GM06990 (cell line): ENCODE measurements around the gene PRR13.

ENCODE experiments used
- DNase-seq: peaks from one replicate; pipeline ENCODE4 v3.0.0-alpha.2; 2011; ENCODE audit not compliant: insufficient read length; ENCODE audit errors: extremely low read depth
- H3K27me3 ChIP-seq: replicated peaks from 2 replicates; pipeline ENCODE4 v1.6.0; 2011; ENCODE audit warnings: low read length; ENCODE audit not compliant: control insufficient read depth, insufficient read depth
- H3K36me3 ChIP-seq: 2 replicates; pipeline ENCODE4 v1.5.1; 2011; ENCODE audit warnings: low read length; ENCODE audit not compliant: control insufficient read depth, insufficient read depth
- H3K4me3 ChIP-seq: replicated peaks from 2 replicates; pipeline ENCODE4 v1.5.1; 2011; ENCODE audit warnings: low read depth, mild to moderate bottlenecking, control low read depth, low read length
- TF ChIP-seq, protein P1 (sequence below): IDR thresholded peaks from 2 replicates; pipeline ENCODE4 v1.5.1; 2011; ENCODE audit warnings: low read length, control low read depth, mild to moderate bottlenecking, inconsistent platforms; ENCODE audit not compliant: insufficient read depth, poor library complexity, severe bottlenecking

The PRR13 gene

GRCh38 chr12:53452159-53453077 lies 10.9 kb downstream of the PRR13 start:
- DNase-seq: peak; percentile 88
- H3K4me3 ChIP-seq: peak overlapping the region; percentile 90
- no peaks in the 10 kb centered on the region for H3K27me3 ChIP-seq
- TF ChIP-seq, protein P1, sequence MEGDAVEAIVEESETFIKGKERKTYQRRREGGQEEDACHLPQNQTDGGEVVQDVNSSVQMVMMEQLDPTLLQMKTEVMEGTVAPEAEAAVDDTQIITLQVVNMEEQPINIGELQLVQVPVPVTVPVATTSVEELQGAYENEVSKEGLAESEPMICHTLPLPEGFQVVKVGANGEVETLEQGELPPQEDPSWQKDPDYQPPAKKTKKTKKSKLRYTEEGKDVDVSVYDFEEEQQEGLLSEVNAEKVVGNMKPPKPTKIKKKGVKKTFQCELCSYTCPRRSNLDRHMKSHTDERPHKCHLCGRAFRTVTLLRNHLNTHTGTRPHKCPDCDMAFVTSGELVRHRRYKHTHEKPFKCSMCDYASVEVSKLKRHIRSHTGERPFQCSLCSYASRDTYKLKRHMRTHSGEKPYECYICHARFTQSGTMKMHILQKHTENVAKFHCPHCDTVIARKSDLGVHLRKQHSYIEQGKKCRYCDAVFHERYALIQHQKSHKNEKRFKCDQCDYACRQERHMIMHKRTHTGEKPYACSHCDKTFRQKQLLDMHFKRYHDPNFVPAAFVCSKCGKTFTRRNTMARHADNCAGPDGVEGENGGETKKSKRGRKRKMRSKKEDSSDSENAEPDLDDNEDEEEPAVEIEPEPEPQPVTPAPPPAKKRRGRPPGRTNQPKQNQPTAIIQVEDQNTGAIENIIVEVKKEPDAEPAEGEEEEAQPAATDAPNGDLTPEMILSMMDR: peak; percentile 65
- H3K36me3 ChIP-seq: peaks cover 21% of the 10 kb centered on the region

GRCh38 chr12:53453953-53454640 lies 12.6 kb downstream of the PRR13 start:
- TF ChIP-seq, protein P1: no peak
- Histone ChIP-seq H3K27me3 (no peaks in the 10 kb centered on the region), H3K4me3 (peak overlapping the region; percentile 90), H3K36me3 (peaks cover 26% of the 10 kb centered on the region)
- DNase-seq: no peak

- DNase-seq: no peak
- no peaks in the 10 kb centered on the region for H3K27me3 ChIP-seq
- TF ChIP-seq, protein P1: no peak
- H3K36me3 ChIP-seq: peaks cover 29% of the 10 kb centered on the region
- no peak overlapping the region for H3K4me3 ChIP-seq
Observed at GRCh38 chr12:53454707-53455106, 13.2 kb downstream of the PRR13 start.

DNA sequence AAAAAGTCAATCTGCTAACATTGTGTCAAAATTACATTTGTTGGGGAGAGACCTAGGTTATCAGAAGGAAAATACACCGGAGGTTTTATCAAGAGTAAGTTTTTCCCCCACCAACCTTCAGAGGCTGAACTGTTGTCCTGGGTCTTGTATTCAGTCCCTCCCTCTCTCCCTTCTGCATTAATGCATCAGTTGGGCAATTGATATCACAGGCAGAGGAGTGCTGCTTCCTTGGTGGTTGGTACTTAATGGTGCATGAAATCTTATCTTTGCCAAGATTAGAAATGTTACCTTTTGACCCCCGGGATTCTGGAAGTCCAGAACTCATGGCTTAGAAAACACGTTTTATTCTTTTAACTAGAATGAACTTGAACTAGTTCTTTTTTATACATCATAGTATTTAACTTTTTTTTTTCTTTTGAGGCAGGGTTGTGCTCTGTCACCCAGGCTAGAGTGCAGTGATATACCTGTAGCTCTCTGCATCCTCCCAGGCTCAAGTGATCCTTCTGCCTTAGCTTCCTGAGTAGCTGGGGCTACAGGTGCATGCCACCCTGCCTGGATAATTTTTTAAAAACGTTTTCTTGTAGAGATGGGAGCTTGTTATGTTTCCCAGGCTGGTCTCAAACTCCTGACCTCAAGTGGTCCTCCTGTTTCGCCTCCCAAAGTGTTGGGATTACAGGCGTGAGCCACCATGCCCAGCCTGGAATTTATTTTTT lies 15.3 kb downstream of the PRR13 start:
- DNase-seq: no peak
- no peak overlapping the region for H3K4me3 ChIP-seq
- no peaks in the 10 kb centered on the region for H3K27me3 ChIP-seq
- TF ChIP-seq, protein P1: no peak
- H3K36me3 ChIP-seq: peaks cover 43% of the 10 kb centered on the region

DNA sequence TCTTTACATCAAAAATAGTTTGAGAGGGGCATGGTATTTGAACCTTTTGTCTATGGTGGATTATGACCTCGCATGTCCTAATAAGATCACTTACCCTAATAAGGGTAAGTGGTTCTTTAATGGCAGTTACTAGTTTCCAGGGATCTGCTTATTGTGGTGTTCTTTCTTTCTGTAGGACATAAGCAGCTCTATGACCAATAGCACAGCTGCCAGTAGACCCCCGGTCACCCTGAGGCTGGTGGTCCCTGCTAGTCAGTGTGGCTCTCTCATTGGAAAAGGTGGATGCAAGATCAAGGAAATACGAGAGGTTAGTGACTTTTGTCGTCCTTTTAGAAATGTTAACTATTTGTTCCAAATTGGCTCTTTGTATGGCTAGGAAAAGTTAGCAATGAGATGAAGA lies 17.6 kb downstream of the PRR13 start:
- DNase-seq: no peak
- peaks cover 54% of the 10 kb centered on the region for H3K36me3 ChIP-seq
- TF ChIP-seq, protein P1: no peak
- no peaks in the 10 kb centered on the region for H3K27me3 ChIP-seq
- no peak overlapping the region for H3K4me3 ChIP-seq
